Panc1 (cell line): ENCODE measurements around the gene MGAT5. TPM values are rescaled to one million over a fixed set of nuclear protein-coding genes. Genes with fewer than 3 reads are reported as not detected.

Experiments
- ATAC-seq: fragments of 200-7000 bp; cut with Tn5 transposase; 2 replicates; pipeline ENCODE4 v1.9.1; 2020; ENCODE audit warnings: mild to moderate bottlenecking, moderate library complexity
- BruUV-seq: library from RNA; stranded (reverse); fragments of 400-500 nt; replicated peaks from 2 replicates; lab custom pipeline; 2021; lab: Mats Ljungman, UMichigan
- CTCF ChIA-PET: fragments of 300-600 bp; sonication (Branson Sonifier 250); formaldehyde crosslinking; loops from one replicate; lab custom pipeline; 2022; ENCODE audit warnings: antibody characterized with exemption; lab: Charles Lee
- POLR2A ChIA-PET: fragments of 300-600 bp; sonication (Branson Sonifier 250); formaldehyde crosslinking; loops from one replicate; lab custom pipeline; 2022; ENCODE audit warnings: antibody characterized with exemption; lab: Charles Lee
- DNase-seq: peaks from one replicate; pipeline ENCODE4 v3.0.0-alpha.2; 2010; ENCODE audit warnings: low read depth, low spot score
- H3K27ac ChIP-seq: 2 replicates; pipeline ENCODE4 v1.5.1; 2011; ENCODE audit warnings: mild to moderate bottlenecking, low read length, inconsistent platforms
- H3K27me3 ChIP-seq: fragments of 200-500 bp; sonication (Bioruptor generic); 2 replicates; pipeline ENCODE4 v1.6.0; 2014; ENCODE audit warnings: low read length, inconsistent platforms; ENCODE audit not compliant: control insufficient read depth, insufficient read depth
- H3K36me3 ChIP-seq: fragments of 200-500 bp; sonication (Bioruptor generic); 2 replicates; pipeline ENCODE4 v1.5.1; 2014; ENCODE audit warnings: inconsistent platforms, mild to moderate bottlenecking, low read length, moderate library complexity; ENCODE audit not compliant: control insufficient read depth, insufficient read depth
- H3K4me1 ChIP-seq: 2 replicates; pipeline ENCODE4 v1.5.1; 2011; ENCODE audit warnings: inconsistent platforms, mild to moderate bottlenecking, low read length, moderate library complexity; ENCODE audit not compliant: control insufficient read depth, insufficient read depth
- H3K4me3 ChIP-seq, 2 experiments: 2 replicates each; pipeline ENCODE4 v1.5.1; 2011 to 2012; ENCODE audit warnings: low read depth in 2 of 2, low read length in 2 of 2, mild to moderate bottlenecking in 2 of 2, inconsistent platforms in 1 of 2, moderate library complexity in 1 of 2
- H3K9me3 ChIP-seq: fragments of 200-500 bp; sonication (Bioruptor generic); 2 replicates; pipeline ENCODE4 v1.5.1; 2014; ENCODE audit warnings: low read depth, mild to moderate bottlenecking, inconsistent platforms, low read length, moderate library complexity; ENCODE audit not compliant: control insufficient read depth, insufficient read depth
- CTCF ChIP-seq: fragments of 450-650 bp; IDR thresholded peaks from 2 replicates; pipeline ENCODE4 v1.5.1; 2017; ENCODE audit warnings: mild to moderate bottlenecking
- POLR2AphosphoS5 ChIP-seq: IDR thresholded peaks from 2 replicates; pipeline ENCODE4 v1.6.1; 2012; ENCODE audit warnings: mild to moderate bottlenecking, low read depth, low read length, moderate library complexity
- REST ChIP-seq, 2 experiments: IDR thresholded peaks; 2 replicates each; pipeline ENCODE4 v1.6.1; 2011 to 2012; ENCODE audit warnings: low read depth in 2 of 2, control low read depth in 1 of 2, low read length in 1 of 2, mild to moderate bottlenecking in 1 of 2, moderate library complexity in 1 of 2; ENCODE audit not compliant: insufficient read depth in 1 of 2
- SIN3A ChIP-seq: IDR thresholded peaks from 2 replicates; pipeline ENCODE4 v1.6.1; 2012; ENCODE audit warnings: low read depth, mild to moderate bottlenecking, low read length, moderate library complexity, borderline replicate concordance; ENCODE audit not compliant: insufficient read depth
- TCF7L2 ChIP-seq: IDR thresholded peaks from 2 replicates; pipeline ENCODE4 v1.6.1; 2011; ENCODE audit warnings: mild to moderate bottlenecking, low read depth, low read length, inconsistent platforms
- in situ Hi-C: cut with HindIII; loops from 2 replicates; pipeline ENCODE4 v1.10.0; 2016; ENCODE audit warnings: low sequenced_read_pairs, low pct_unique_long_range_greater_than_20kb
- intact Hi-C: fragments of 100-400 bp; cut with micrococcal nuclease; formaldehyde crosslinking; loops from one replicate; pipeline ENCODE4 v1.10.0; 2022; ENCODE audit not compliant: unreplicated experiment
- total RNA-seq: library from RNA; stranded (reverse); gene quantifications from one replicate; pipeline ENCODE4 v1.2.1, GENCODE V29; 2021; ENCODE audit not compliant: unreplicated experiment

MGAT5 gene
- total RNA-seq, 1 experiment from 2014 or later = 22.1 TPM

GRCh38 chr2:134453973-134454372, 200.1 kb downstream of the MGAT5 start:
- in situ Hi-C loops = no loop called here
- Histone ChIP-seq H3K36me3 (no peaks in the 10 kb centered on the region), H3K4me1 (no peaks in the 10 kb centered on the region), H3K27ac (no peak overlapping the region), H3K9me3 (no peaks in the 10 kb centered on the region), H3K27me3 (no peaks in the 10 kb centered on the region), H3K4me3 (no peak overlapping the region)
- CTCF ChIA-PET = no interaction called here
- TF ChIP-seq TCF7L2 = no peak
- BruUV-seq = no TSS peak
- ATAC-seq (no peak), DNase-seq (no peak)
- POLR2A ChIA-PET = no interaction called here
- intact Hi-C loops = no loop called here

GRCh38 chr2:134454426-134454825, 200.6 kb downstream of the MGAT5 start:
- in situ Hi-C loops = no loop called here
- Histone ChIP-seq H3K27ac (no peak overlapping the region), H3K27me3 (no peaks in the 10 kb centered on the region), H3K36me3 (no peaks in the 10 kb centered on the region), H3K4me3 (no peak overlapping the region), H3K4me1 (no peaks in the 10 kb centered on the region), H3K9me3 (no peaks in the 10 kb centered on the region)
- TF ChIP-seq SIN3A = no peak
- TF ChIP-seq TCF7L2 = no peak
- no peak for TF ChIP-seq POLR2AphosphoS5
- TF ChIP-seq CTCF = no peak
- no peak for TF ChIP-seq REST (IDR thresholded peaks at IDR 0.05; ENCODE audit: insufficient read depth in 1 of 2, low read depth in 2 of 2, low read length in 1 of 2)
- DNase-seq (no peak), ATAC-seq (no peak)
- ChIA-PET CTCF (no interaction called here), POLR2A (no interaction called here)
- no TSS peak for BruUV-seq
- intact Hi-C loops = no loop called here

- CTCF ChIA-PET = no interaction called here
- in situ Hi-C loops = no loop called here
- TF ChIP-seq REST (IDR thresholded peaks at IDR 0.05; ENCODE audit: insufficient read depth in 1 of 2, low read depth in 2 of 2, low read length in 1 of 2) (no peak), POLR2AphosphoS5 (no peak)
- no peak for ATAC-seq
- POLR2A ChIA-PET = interaction anchor here (0.5 kb wide), 1 partner anchor 45 kb away, joined by 5 read pairs; no protein-coding TSS in a partner anchor
- Histone ChIP-seq H3K27me3 (no peaks in the 10 kb centered on the region), H3K36me3 (no peaks in the 10 kb centered on the region), H3K9me3 (no peaks in the 10 kb centered on the region), H3K27ac (no peak overlapping the region), H3K4me1 (no peaks in the 10 kb centered on the region), H3K4me3 (no peak overlapping the region)
- intact Hi-C loops = no loop called here
- no peak for DNase-seq
- BruUV-seq = no TSS peak
Measured at GRCh38 chr2:134454931-134455330, 201.1 kb downstream of the MGAT5 start.
